Retinal pigment epithelial cell (primary cell): ENCODE results near the gene PLPP6.

ENCODE experiments used
- DNase-seq: peaks from one replicate; pipeline ENCODE4 v3.0.0-alpha.2; 2010; ENCODE audit warnings: low read depth
- H3K4me3 ChIP-seq: 2 replicates; pipeline ENCODE4 v1.5.1; 2011; ENCODE audit warnings: mild to moderate bottlenecking, low read length, control low read depth, moderate library complexity
- TF ChIP-seq, protein P1 (sequence below): conservative IDR thresholded peaks from 2 replicates; pipeline ENCODE4 v1.5.1; 2011; ENCODE audit warnings: low read depth, low read length, control low read depth, inconsistent platforms

The PLPP6 gene

DNA sequence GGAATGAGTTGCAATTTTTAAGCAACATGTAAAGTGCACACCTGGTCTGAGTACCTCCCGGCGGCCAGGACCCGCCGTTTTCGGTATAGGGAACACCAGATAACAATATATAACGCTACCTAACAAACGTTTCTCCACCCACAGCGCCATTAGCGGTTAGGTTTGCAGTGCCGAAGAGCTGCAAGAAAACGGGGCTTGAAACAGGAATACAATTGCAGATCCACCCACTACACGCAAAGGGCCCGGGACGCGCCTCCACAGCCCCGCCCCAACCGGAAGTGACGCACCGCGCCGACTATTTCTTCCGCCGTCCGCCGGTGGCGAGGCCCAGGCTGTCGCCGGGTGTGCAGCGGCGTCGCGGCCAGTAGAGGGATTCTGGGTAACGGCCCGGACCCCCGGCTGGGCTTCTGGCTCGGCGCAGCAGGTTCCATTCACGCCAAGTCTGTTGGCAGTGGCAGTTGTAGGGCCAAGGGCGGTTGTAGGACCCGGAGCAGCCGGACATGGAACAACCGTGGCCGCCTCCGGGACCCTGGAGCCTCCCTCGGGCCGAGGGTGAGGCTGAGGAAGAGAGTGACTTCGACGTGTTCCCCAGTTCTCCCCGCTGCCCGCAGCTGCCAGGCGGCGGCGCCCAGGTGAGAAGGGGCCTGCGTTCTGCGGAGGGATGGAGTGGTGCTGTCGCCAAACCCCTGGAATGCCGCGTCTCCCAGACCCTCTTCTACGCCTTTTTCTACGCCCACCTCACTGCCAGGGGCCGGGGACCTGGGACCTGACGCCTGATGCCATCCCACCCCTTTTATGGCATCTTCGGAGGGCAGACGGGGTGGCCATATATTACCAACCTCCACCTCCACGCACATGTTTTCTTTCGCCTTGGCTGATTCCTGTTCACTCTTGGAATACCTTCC lies 17.4 kb downstream of the PLPP6 start, which contains the start of gene CDC37L1:
TSS of gene CDC37L1 (plus strand) at position 302 of the 905 bp plus-strand sequence. CDS start at position 501, 199 bp downstream.
- peak; percentile 80 for DNase-seq
- peak within 1 kb of the TSS; percentile 72 for H3K4me3 ChIP-seq
- TF ChIP-seq, protein P1, sequence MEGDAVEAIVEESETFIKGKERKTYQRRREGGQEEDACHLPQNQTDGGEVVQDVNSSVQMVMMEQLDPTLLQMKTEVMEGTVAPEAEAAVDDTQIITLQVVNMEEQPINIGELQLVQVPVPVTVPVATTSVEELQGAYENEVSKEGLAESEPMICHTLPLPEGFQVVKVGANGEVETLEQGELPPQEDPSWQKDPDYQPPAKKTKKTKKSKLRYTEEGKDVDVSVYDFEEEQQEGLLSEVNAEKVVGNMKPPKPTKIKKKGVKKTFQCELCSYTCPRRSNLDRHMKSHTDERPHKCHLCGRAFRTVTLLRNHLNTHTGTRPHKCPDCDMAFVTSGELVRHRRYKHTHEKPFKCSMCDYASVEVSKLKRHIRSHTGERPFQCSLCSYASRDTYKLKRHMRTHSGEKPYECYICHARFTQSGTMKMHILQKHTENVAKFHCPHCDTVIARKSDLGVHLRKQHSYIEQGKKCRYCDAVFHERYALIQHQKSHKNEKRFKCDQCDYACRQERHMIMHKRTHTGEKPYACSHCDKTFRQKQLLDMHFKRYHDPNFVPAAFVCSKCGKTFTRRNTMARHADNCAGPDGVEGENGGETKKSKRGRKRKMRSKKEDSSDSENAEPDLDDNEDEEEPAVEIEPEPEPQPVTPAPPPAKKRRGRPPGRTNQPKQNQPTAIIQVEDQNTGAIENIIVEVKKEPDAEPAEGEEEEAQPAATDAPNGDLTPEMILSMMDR: peak; percentile 49

DNA sequence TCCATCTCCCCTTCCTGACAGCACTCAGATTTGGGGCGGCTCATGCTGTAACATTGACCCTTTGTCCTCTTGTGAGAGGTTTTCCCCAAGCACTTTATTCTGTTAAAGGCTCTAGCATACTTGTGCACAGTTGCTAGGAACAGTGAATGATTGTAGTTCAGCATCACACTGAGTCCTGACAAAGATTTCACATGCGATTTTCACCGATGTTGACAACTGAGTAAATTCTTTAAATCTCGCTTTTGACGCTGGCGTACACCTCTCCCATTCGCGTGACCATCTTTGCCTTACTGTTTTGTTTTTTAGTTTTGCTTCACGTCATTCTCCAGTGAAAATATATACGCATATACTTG lies 18.1 kb downstream of the PLPP6 start:
- TF ChIP-seq, protein P1: no peak
- no peak for DNase-seq
- H3K4me3 ChIP-seq: peak overlapping the region; percentile 72

DNA sequence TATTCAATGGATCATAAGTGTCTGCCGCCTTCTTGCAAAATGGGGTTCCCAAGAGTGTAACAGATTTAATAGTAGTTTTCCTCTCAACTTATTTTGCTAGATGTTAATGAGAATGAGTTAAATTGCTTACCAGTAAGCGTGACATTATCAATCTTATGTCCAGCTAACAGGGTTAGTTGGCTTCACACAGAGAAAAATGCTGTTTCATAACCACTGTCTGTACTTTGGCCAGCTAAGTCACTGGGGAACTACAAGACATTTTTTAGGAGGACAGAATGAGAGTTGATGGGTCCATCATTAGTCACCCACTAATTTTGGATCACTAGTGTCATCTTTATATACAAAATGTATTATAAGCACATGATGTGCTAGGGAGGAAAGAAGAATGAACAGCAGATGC lies 18.7 kb downstream of the PLPP6 start:
- TF ChIP-seq, protein P1: no peak
- no peak for DNase-seq
- peak overlapping the region; percentile 72 for H3K4me3 ChIP-seq

DNA sequence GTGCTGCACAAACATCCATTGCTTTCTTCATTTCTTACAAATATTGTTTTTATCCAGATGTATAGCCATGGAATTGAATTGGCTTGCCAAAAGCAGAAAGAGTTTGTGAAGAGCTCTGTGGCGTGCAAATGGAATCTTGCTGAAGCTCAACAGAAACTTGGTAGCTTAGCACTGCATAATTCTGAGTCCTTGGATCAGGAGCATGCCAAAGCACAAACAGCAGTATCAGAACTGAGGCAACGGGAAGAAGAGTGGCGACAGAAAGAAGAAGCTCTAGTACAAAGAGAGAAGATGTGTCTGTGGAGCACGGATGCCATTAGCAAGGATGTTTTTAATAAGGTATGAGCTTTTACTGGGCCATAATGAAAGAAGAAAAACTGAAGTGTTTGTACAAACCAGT lies 22.7 kb downstream of the PLPP6 start:
- H3K4me3 ChIP-seq: no peak overlapping the region
- TF ChIP-seq, protein P1: no peak
- DNase-seq: no peak

DNA sequence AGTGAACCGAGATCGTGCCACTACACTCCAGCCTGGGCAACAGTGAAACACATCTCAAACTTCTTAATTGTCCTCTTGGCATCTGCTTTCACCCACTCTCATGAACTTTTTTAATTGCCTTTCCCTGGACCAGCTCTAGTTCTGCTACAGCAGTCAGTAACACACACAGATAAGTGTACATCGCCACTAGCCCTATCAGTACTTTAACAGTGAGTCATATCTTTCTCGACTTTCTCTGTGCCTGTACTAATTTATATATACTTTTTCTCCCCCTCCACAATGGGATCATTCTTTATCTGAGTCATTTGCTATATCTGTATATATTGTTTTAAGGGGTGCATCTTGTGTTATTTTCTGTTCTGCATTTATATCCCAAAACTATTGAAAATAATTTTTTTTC lies 24.0 kb downstream of the PLPP6 start:
- no peak overlapping the region for H3K4me3 ChIP-seq
- TF ChIP-seq, protein P1: no peak
- DNase-seq: no peak

DNA sequence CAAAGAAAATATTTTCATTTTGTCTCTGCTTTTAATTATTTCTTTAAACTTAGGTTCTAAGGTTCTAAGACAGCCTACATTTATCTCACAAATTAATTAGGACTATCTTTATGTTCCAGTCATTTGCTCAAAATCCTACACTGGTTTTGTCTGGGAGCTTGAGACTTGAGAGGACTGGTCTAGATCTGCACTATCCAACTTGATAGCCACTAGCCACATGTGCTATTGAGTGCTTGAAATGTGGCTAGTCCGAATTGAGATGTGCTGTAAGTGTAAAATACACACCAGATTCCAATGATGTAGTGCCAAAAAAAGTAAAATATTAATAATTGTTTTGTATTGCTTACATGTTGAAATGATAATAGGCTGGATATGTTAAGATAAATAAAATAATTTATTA lies 24.5 kb downstream of the PLPP6 start:
- TF ChIP-seq, protein P1: no peak
- DNase-seq: no peak
- H3K4me3 ChIP-seq: no peak overlapping the region

DNA sequence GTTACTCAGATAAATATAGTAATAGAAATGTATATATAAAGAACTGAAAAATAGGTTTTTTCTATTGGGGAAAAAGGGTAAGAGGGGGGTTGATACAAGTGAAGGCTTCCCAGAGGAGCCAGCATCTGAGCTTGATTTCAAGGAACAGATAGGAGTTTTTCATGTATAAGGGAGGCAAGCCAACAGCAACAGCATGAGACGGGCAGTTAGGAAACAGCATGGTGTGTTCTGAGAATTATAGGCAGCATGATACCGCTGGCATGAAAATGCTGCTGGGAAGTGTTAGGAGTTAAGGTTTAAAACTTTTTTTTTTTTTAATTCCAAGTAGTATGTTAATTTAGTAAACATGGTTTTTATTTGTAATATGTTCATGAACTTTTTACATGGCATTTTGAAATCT lies 26.9 kb downstream of the PLPP6 start:
- TF ChIP-seq, protein P1: no peak
- DNase-seq: no peak

More for the DNA sequence above, 26.9 kb downstream of the PLPP6 start:
- H3K4me3 ChIP-seq: no peak overlapping the region
